GM21447 (cell line): ENCODE results near the gene CDR2.

ENCODE experiments used
- ATAC-seq: cut with Tn5 transposase; IDR thresholded peaks from one replicate; pipeline ENCODE4 v1.9.1; 2021; ENCODE audit not compliant: unreplicated experiment

Gene CDR2

GRCh38 chr16:22325598-22326368 is 48.6 kb downstream of the CDR2 start:
- no peak for ATAC-seq

DNA sequence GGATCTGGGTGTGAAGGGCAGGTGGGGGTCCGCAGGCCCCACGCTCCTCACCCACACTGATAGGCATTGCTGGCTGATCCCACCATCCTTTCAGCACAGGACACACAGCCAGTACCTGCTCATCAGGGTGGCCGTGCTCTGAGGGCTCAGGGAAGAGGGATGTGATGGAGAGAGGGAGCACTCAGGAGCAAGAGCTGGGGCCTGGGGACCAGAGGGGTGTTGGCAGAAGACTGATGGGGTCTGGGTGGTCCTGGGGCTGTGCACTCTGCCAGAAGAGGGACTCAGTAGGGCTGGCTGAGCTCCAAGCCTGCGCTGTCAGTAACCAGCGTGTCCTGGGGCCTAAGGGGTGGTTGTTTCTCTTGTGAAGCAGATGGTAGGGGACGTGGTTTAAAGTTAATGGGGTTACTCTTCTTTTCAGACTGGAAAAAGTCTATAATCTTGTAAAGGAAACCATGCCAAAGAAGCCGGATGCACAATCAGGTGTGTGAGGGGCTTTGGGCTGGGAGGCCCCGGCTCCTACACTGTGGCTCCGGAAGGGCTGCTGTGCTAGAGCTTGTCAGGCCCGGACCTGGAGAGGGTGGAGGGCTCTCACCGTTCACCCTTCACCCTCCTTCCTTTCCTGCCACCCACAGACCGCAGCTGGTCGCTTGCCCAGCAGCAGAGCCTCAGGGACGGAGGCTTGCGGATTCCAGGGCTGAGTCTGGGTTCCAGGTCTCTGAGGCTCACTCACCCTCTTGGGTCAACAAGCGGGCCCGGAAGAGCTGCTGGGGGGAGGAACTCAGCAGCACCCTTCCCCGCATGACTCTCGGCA is 49.4 kb downstream of the CDR2 start:
- ATAC-seq = no peak

- no peak for ATAC-seq
Measured at GRCh38 chr16:22323959-22324786, 50.2 kb downstream of the CDR2 start.

GRCh38 chr16:22323173-22323958 is 51.1 kb downstream of the CDR2 start:
- no peak for ATAC-seq

DNA sequence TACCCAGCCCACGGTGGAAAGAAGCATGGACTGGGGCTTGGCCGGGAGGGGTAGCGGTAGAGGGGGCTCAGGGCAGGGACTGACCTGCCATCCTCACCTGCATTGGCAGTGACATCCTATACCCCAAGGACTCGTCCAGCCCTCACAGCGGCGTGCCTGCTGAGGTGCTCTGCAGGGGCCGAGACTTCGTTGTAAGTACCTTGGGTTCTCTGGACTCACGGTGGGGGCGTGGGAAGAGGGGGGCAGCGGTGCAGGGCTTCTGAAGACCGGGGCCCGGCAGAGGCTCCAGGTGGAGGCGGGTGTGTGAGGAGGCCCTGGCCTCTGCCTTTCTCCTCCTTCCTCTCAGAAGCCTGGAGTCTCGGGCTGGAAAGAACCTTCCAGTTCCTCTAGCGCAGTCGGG is 51.7 kb downstream of the CDR2 start:
- ATAC-seq = no peak

DNA sequence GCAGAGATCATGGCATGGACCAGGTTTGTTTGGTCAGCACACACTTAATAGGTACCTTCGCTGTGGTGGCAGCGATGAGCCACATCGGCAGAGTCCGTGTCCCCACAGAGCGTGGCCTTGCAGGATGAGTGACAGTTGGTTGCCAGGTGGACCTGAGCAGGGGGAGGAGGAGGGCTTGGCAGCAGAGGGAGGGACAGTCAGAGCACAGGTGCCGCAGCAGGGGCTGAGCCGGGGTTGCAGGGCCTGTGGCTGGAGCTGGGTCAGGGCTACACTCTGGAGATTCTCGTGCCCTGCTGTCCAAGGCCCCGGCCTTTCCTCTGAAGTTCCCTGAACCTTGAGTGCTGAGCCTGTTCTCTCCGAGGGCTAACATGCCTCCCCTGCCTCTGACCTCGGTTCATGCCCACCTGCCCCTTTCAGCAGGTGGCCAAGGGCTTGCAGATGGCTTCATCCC is 52.4 kb downstream of the CDR2 start:
- no peak for ATAC-seq

DNA sequence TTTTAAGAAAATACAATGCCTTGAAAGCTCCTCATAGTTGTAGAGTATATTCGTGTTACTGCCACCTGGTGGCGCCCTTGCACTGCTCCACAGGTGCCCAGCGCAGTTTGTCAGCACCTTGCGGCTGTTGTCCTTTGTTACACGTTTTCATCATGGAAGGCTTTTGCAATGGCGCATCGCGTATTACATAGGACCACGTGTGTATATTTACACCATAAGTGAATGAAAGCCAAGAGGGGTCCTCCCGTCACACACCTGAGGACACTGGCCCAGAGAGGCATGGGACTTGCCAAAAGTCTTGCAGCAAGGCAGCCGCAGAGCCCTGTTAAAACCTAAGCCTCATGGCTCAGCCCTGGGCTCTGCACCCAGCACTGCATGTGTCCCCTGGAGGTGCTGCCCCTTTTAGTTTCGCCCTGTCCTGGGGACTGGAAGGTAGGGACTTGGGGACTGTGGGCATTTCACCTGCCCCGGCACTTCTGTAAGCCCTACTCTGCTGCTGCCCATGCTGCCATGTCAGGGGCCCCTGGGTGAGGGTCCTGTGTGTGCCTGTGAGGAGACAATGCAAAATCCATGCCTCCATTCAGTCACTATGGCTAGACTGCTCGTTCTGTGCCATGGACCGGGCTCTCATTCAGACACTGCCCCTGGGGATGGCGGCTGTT is 52.9 kb downstream of the CDR2 start:
- ATAC-seq = no peak

- ATAC-seq = no peak
Measured at GRCh38 chr16:22320572-22321339, 53.7 kb downstream of the CDR2 start.

- no peak for ATAC-seq
Measured at GRCh38 chr16:22318690-22319358, 55.6 kb downstream of the CDR2 start.

- ATAC-seq = no peak
Measured at GRCh38 chr16:22317625-22318024, 56.8 kb downstream of the CDR2 start.

- ATAC-seq = no peak
Measured at GRCh38 chr16:22317001-22317530, 57.4 kb downstream of the CDR2 start.

GRCh38 chr16:22316411-22316811 is 58.0 kb downstream of the CDR2 start:
- no peak for ATAC-seq

DNA sequence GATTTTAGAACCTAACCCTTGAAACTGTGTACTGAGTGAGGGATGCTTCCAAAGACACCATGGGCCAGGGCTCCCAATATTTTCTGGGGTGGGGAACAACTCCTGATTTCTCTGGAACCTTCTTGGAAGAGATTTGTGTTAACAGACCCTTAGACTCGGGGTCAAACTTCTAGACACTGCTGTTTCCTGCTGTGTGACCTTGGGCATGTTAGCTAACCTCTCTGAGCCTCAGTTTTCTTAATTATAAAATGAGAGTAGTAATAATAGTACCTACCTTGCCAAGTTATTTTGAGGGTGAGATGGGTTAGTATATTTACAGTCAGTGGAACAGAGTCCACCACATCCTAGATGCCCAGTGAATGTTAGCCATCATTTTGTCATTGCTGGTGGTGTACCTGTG is 58.4 kb downstream of the CDR2 start:
- no peak for ATAC-seq

DNA sequence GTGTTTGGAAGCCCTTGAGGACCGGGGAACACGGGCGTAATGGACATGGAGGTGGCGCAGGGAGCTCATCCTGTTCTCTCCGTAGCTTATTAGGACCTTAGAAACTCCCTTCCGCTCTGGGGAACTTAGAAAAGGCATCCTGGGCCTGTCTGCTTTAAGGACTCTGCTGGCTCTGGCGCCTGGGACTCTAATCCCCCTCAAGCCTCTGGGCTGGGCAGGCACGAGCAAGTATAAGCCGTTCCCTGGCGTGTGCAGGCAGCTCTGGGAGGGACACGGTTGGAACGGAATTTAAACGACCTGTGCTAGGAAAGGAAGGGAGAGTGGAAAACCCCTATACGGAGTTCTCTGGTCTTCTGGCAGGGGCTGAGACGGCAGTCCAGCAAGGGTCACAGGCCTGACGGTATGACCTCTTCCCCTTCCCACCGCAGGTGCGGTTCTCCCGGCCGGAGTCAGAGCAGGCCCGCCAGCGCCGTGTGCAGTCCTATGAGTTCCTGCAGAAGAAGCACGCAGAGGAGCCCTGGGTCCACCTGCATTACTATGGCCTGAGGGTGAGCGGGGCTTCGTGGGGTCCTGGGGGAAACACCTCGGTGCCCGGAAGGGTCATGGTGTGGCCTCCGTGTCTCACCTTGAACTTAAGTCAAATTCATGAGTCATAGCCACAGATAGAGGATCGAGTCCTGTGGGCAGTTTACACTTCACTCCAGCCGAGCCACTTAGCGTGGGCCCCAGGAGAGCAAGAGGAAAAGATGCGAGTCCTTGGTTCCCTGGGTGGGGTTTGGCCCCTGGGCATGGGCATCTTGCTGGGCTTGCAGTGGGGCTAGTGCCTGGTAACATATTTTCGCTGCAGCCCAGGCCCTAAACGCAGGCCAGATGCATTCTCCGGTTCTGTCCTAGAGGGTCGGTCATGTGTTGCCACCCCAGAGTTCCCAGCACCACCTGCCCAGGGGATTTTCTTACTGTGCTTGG is 59.5 kb downstream of the CDR2 start:
- ATAC-seq = no peak

DNA sequence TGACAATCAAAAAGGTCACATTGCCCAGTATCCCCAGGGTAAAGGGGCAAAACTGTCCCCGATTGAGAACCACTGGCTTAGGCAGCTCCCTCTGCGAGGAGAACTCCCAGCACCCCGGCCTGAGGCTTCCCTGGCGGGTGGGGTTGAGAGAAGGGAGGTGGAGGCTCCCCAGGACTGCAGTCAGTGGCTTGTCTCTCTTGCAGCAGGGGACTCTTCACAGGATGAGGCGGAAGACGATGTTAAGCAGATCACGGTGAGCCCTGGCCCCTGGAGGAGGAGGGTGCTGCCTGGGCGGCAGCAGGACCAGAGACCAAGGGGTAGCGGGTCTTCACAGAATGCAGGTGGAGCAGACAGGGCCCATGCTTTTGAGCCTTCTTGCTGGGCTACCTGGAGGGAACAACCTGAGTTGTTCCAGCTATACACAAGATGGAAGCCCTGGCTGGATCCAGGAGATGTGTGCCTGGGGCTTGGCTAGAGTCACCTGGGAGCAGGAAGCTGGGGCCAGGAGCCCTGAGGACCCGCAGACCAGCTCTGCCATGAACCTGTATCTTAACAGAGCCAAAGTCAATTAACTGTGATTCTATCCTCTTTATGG is 60.4 kb downstream of the CDR2 start:
- no peak for ATAC-seq

DNA sequence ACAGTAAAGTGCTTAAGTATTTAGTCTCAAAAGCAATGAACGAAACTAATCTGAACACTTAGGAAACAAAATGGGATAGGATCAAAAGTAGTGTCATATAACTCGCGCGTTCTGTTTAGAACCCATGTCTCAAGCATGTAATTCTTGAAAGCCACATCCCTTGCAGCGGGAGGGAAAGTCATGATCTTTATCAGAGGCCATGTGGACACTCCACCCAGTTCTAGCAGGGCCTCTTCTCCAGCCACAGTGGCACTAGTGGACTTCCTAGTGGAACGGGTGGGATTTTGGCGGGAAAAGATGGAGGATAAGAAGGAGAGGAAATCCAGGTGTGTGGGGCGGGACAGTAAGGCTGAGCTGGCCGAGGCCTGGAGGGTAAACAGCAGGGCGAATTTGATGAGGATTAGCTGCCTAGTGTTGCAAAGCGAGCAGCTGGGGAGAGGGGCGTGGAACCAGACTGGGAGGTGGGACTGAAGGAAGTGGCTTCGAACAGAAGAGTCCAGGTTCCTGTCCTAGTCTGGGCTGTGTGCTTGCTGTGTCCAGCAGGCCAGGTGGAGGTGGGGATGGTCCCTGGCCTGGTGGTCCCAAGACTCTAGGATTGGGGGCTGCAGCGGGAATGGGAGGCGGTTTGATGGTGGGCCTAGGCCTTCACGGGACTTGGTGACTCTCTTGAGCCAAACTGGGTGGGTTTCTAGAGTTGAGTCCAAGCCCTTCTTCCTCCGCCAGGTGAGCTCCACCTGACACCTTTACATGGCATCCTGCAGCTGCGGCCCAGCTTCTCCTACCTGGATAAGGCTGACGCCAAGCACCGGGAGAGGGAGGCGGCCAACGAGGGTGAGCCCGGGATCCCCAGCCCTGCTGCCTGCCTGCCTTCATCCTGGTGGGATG is 61.3 kb downstream of the CDR2 start:
- no peak for ATAC-seq
